NCI-H460 (cell line): ENCODE results near the gene PXDN. TPM values are rescaled to one million over a fixed set of nuclear protein-coding genes. Genes with fewer than 3 reads are reported as not detected.
A peak's percentile ranks its signal among the peaks of the same experiment; 100 is the strongest.
"Not testable (repeated sequence)": the region's sequence is repeated elsewhere in the genome, so short reads cannot be mapped to it uniquely, and the experiment has no call there.

Experiments used
- DNase-seq: peaks from one replicate; pipeline ENCODE4 v3.0.0-alpha.2; 2016; ENCODE audit warnings: low read depth; ENCODE audit errors: extremely low read depth
- total RNA-seq: library from RNA; depleted of rRNA; stranded (reverse); fragments of >200 nt; shearing (Covaris generic); gene quantifications from 2 replicates; pipeline ENCODE4 v1.2.3, GENCODE V29; 2014

Gene PXDN
- total RNA-seq, 1 experiment from 2014 or later: 25.1 TPM

- no peak for DNase-seq
Measured at GRCh38 chr2:1708476-1709334, 35.6 kb downstream of the PXDN start.

DNA sequence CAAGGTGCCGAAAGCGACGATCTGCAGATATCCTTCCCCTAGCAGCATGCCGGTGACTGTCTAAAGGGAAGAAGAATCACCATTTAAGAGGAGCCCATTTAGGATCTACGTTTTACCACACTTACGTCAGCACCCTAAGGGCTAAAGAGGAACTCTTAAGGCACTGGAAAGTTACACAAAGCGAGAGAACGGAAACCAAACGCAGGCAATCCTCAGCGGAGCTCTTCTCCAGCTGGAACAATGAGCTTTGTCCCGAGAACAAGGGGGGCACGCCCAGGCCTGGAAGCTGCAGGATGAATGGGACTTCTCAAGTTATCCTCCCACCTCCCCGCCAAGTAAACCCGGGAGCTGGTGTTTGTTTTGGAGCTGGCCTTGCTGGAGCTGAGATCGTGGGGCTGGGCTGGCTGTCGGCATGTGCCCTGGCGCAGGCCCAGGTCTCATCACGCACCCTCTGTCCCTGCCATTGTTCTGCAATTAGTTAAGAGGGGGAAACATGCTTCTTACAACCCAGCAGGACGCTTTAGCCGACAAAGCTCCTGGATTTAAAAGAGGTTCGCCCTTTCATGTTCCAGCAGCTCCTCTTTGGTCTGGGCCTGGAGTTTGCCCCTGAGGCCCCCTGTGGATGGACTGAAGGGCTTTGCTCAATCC is 36.4 kb downstream of the PXDN start:
- peak; percentile 36 for DNase-seq

DNA sequence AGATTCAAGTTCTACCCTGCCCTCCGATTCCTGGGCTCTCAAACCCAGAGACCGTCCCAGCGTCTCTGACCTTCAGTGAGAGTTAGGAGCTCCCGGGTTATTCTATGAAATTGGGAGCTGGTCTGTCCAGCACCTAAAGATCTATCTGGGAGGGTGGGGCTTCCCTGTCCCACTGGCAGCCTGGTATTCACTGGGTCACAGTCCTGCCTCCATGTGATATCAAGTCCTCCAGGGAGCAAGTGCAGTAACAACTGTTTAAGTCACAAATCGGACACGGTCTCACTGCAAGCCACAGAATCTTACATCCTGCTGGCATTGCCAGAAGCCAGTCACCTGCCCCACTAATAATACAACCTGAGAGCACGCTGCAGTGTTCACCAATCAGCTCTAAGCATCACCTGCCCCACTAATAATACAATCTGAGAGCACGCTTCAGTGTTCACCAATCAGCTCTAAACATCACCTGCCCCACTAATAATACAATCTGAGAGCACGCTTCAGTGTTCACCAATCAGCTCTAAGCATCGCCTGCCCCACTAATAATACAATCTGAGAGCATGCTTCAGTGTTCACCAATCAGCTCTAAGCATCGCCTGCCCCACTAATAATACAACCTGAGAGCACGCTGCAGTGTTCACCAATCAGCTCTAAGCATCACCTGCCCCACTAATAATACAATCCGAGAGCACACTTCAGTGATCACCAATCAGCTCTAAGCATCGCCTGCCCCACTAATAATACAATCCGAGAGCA is 38.0 kb downstream of the PXDN start:
- not testable (repeated sequence) for DNase-seq

DNA sequence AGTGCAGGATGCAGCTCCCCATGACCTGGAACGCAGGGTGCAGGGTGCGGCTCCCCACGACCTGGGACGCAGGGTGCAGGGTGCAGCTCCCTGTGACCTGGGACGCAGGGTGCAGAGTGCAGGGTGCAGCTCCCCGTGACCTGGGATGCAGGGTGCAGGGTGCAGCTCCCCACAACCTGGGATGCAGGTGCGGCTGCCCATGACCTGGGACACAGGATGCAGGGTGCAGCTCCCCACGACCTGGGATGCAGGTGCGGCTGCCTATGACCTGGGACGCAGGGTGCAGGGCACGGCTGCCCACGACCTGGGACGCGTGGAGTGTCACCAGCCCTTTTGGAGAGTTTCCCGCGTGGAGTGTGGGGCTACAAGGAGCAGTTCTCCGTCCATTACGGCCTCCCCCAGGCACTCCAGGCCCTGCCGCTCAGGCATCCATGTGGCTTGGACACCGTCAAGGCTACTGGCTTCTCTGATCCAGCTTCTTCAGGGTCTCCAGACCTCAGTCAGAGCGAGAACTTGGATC is 38.7 kb downstream of the PXDN start:
- no peak for DNase-seq

DNA sequence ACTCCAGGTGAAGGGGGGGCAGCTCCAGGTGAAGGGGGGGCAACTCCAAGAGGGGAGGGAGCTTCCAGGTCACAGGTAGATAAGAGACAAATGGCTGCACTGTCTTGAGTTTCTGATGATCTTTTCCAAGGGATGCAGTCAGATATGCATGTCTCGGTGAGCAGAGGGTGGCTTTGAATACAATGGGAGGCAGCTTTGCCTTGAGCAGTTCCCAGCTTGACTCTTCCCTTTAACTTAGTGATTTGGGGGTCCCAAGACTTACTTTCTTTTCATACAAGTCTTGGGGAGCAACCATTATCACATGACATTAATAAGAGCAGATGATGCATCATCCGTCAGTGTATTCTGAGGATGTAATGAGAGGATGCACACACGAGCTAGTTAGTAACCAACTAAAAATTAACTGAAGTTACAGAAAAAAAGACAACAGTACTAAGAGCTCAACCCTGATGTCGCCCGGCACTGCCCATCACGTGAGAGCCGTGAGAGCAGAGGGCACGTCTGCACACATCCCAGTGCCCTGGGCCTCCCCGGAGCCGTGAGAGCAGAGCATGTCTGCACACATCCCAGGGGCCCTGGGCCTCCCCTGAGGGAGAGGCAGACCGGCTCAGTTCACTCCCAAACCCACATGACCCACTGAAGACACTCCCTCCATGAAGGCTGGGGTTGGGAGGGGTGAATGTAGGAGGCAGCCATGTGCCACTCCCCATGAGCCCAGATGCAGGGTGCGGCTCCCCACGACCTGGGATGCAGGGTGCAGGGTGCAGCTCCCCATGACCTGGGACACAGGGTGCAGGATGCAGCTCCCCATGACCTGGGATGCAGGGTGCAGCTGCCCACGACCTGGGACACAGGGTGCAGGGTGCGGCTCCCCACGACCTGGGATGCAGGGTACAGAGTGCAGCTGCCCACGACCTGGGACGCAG is 39.4 kb downstream of the PXDN start:
- no peak for DNase-seq

- no peak for DNase-seq
Measured at GRCh38 chr2:1702186-1702565, 42.1 kb downstream of the PXDN start.

DNA sequence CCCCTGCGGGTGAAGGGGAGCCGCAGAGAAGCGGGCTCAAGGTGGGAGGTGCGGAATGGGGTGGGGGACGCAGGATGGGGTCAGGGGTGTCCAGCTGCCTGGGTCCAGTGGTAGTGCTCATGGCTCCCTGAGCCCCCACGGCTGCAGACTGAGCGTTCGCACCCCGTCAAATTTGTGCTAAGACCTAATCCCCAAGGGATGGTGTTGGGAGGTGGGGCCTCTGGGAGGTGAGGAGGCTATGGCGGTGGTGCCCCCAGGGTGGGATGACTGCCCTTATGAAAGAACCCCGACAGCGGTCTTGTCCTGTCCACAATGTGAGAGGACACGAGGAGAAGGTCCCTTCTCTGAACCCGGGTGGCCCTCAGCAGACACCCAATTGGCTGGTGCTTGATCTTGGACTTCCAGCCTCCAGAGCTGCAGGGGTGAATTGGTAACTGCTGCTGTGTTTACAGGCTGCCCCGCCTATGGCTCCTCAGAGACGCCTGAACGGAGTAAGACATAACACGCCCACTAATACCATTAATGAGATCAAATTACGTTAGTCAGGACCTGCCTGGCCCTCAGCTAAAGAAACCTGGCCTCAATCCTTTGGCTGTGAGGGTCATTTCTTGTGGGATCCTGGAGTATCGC is 42.6 kb downstream of the PXDN start:
- no peak for DNase-seq

DNA sequence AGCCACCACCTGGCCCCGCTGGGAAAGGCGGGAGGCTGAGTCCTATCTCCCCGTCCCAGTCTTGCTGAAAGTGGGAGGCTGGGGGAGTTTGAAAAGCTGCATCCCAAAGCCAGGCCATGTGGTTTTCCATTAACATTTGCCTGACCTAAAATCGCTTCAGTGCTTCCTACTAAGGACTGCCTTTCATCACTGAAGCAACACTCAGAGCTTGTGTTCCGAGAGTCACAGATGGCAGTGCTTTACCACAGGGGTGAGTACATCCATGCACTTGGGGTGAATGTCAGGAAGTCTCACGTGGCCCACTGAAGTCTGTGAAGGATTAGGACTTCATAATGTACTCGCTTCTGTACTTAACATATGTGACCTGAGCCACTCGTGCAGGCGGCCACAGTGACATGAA is 43.3 kb downstream of the PXDN start:
- DNase-seq: no peak

DNA sequence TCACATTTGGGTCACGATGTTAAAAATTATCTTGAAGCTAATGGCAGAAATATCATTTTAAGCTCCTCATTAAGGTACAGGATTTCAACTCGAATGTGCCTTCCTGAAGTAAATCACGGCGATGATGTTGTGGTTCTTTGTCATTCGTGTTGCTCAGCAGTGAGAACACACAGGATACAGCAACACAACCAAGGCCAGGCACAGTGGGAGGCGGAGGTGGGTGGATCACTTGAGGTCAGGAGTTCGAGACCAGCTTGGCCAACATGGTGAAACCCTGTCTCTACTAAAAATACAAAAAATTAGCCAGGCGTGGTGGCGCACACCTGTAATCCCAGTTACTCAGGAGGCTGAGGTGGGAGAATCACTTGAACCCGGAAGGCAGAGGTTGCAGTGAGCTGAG is 43.9 kb downstream of the PXDN start:
- DNase-seq: not testable (repeated sequence)

DNA sequence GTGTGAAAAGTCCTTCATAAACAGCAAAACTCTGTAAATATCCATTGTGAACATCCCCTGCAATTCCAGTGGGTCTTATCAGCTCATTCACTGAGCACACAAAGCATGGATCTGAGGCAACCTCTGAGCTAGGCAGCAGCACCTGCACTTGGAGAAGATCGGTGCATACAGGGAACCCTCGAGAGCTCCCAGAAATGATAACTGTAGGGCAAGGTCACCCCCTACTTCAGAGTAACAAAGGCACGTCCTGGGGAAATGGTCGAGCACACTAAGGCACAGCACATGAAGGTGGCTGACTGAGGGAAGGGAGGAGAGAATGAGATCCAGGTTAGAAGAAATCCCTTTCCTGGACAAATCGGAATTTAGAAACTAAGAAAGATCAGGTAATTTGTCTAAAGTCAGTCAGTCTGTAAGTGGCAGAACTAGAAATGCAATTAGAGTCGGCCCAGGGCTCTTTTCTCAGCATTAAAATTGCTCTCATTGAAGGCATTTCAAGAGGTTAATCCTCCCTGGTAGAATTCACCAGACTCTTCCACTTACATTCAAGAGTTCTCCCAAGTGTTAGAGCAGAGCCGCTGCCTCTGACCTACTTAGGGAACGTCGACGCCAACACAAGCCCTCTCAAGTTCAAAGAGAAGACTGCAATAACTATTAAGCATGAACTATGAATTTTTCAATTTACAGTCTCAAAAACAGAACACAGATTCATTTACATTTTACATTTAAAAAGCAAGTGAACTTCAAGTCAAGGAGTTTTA is 45.9 kb downstream of the PXDN start:
- DNase-seq: no peak

GRCh38 chr2:1697601-1698000 is 46.7 kb downstream of the PXDN start:
- DNase-seq: no peak

DNA sequence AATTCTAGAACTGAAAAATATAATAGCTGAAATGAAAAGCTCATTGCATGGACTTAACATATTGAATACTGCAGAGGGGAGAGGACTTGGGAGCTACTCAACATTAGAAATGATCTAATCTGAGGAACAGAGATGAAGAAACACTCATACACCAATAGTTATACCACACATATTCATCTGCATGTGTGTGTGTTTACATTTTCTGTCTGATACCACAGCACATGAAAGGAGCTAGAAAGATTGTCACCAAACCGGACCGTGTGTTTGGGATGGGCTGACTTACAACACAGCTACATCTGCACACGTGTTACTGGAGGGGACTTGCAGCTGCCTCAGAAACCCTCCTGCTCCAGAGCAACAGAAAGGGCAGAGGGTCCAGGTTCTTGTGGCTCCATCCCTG is 47.8 kb downstream of the PXDN start:
- DNase-seq: no peak

DNA sequence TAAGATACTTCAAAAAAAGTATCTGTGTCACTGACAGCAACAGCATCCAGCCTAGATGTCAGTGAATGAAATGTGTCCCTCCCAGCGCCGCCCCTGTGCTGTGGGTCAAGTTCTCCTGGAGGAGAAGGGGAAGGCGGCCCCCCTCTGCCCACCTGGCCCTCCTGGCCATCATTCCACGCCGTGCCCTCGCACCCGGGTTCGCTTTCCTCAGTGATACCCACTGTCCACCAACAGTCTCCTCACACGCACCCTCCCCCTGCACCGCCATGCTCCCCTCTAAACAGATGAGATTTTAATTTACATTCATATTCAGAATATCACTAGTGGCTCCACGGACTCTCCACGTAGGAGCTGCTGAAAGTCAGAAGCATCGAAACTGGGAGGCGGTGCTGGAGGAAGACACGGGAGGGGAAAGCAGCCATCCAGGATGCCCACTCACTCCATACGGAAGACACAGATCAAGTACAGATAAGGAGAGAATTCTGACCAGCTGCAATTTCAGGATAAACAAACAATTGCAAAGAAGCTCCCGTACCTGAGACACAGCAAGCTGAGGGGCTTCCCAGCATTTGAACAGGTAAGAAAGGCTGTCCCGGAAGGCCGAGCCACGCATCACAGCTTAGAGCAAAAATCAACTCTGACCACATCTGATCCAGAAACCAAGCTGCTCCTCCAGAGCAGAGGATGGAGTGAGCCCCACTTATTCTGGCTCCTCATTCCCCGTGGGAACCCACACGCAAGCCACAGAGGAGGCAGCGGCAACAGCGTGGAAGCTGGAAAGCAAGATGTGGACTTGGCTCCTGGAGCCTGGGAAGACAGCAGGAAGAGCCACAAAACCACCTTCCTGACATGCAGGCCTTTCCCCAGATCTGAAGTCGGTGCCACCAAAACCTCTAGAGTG is 49.7 kb downstream of the PXDN start:
- no peak for DNase-seq

DNA sequence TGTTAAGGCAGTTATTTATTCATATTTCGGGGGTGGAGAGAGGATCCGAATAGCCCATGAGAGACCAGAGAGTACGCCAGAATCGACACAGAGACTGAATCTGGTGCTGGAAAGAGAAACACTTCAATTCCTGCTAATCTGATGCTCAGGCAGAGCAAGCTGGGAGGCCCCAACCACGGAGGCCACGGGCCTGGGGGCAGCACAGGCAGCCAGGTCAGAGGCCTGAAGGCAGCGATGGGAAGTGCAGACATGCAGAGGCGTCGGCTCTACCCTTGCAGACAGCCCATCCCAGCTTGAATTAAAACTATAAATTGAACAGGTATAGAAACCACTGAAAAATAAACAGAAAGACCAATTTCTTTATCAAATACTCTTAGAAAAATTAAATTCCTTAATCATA is 50.6 kb downstream of the PXDN start:
- DNase-seq: no peak

DNA sequence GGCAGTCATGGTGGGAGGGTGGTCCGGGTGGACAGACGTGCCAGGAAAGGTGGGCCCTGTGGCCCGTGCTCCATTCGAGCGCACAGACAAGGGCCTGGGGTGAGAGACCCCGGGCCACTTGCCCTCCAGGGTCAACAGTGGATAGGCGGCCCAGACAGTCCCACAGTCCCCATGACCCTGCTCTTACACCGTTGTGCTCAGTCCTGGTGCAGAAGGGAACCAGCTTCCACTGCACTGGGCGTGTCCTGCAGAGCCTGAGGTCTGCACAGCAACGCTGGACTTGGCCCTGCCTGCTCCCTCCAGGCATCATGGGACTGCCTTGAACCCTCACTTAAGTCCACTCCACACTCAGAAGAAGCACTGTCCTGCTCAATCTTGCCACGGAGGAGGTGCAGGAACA is 52.0 kb downstream of the PXDN start:
- no peak for DNase-seq

GRCh38 chr2:1691366-1691765 is 52.9 kb downstream of the PXDN start:
- no peak for DNase-seq

- DNase-seq: no peak
Measured at GRCh38 chr2:1690056-1690775, 54.1 kb downstream of the PXDN start.
